CD4-positive, alpha-beta T cell treated with Interleukin-15 for 4 hours (primary cell): Measurements from ENCODE around the gene ISG20L2.

Experiments
- DNase-seq: peaks from one replicate; pipeline ENCODE4 v3.0.0-alpha.2; 2020; ENCODE audit warnings: low spot score

ISG20L2 gene

GRCh38 chr1:156706657-156707416 is 21.7 kb downstream of the ISG20L2 start:
- DNase-seq: no peak

GRCh38 chr1:156705918-156706656 is 22.5 kb downstream of the ISG20L2 start:
- peak; percentile 54 for DNase-seq

GRCh38 chr1:156705321-156705917 is 23.1 kb downstream of the ISG20L2 start, which contains the start of gene CRABP2:
Gene CRABP2, minus strand, starts transcription at chr1:156705583. Its CDS starts 137 bp downstream, at chr1:156705446.
- DNase-seq: no peak

GRCh38 chr1:156704930-156705320 is 23.6 kb downstream of the ISG20L2 start:
- DNase-seq: peak; percentile 27

GRCh38 chr1:156704166-156704711 is 24.3 kb downstream of the ISG20L2 start:
- no peak for DNase-seq

- DNase-seq: no peak
These were observed 24.8 kb downstream of the ISG20L2 start for GRCh38 chr1:156703741-156704140.

- no peak for DNase-seq
These were observed 25.2 kb downstream of the ISG20L2 start for GRCh38 chr1:156703336-156703735.

GRCh38 chr1:156700736-156701531 is 27.6 kb downstream of the ISG20L2 start:
- no peak for DNase-seq

- no peak for DNase-seq
These were observed 29.6 kb downstream of the ISG20L2 start for GRCh38 chr1:156698995-156699394.

- DNase-seq: no peak
These were observed 31.1 kb downstream of the ISG20L2 start for GRCh38 chr1:156697481-156697880.

GRCh38 chr1:156696755-156697154 is 31.8 kb downstream of the ISG20L2 start:
- no peak for DNase-seq

GRCh38 chr1:156694690-156694962 is 33.9 kb downstream of the ISG20L2 start:
- no peak for DNase-seq

GRCh38 chr1:156693848-156694689 is 34.5 kb downstream of the ISG20L2 start:
- DNase-seq: no peak

- no peak for DNase-seq
These were observed 35.4 kb downstream of the ISG20L2 start for GRCh38 chr1:156692925-156693847.

GRCh38 chr1:156692441-156692924 is 36.1 kb downstream of the ISG20L2 start:
- no peak for DNase-seq

GRCh38 chr1:156691665-156692440 is 36.7 kb downstream of the ISG20L2 start:
- DNase-seq: no peak

GRCh38 chr1:156691191-156691590 is 37.4 kb downstream of the ISG20L2 start:
- no peak for DNase-seq

GRCh38 chr1:156690675-156691036 is 37.9 kb downstream of the ISG20L2 start:
- DNase-seq: no peak
